K562 (cell line): ENCODE measurements around the gene CYP26A1. TPM values are rescaled to one million over a fixed set of nuclear protein-coding genes. Genes with fewer than 3 reads are reported as not detected.
"Not testable (repeated sequence)": the region's sequence is repeated elsewhere in the genome, so short reads cannot be mapped to it uniquely, and the experiment has no call there.

Experiments
- ATAC-seq: fragments of 200-7000 bp; cut with Tn5 transposase; 3 replicates; pipeline ENCODE4 v1.9.1; 2020; ENCODE audit warnings: moderate library complexity
- BruUV-seq: library from RNA; stranded (reverse); fragments of 400-500 nt; replicated peaks from 2 replicates; lab custom pipeline; 2021; lab: Mats Ljungman, UMichigan
- CTCF ChIA-PET: fragments of 300-600 bp; formaldehyde crosslinking; extraction: SDS; loops from one replicate; lab custom pipeline; 2021; ENCODE audit warnings: low intra/inter-chr PET ratio; lab: Yijun Ruan, JAX
- POLR2A ChIA-PET: fragments of 300-600, 350-650 bp; sonication (Branson Sonifier 250); formaldehyde crosslinking; extraction: SDS; loops from one replicate; lab custom pipeline; 2021; ENCODE audit warnings: antibody characterized with exemption, inconsistent platforms; lab: Yijun Ruan, JAX
- DNase-seq, 4 experiments: peaks; one replicate each; pipeline versions ENCODE4 v3.0.0 to v3.0.0-alpha.2; 2011 to 2018; ENCODE audit warnings: low spot score in 3 of 4, mixed read lengths in 3 of 4; ENCODE audit errors: extremely low read depth in 1 of 4
- FAIRE-seq: peaks from 2 replicates; lab custom pipeline; 2011; peaks lifted over from hg19 to GRCh38; lab: Jason Lieb, UNC
- H2AFZ ChIP-seq: 2 replicates; pipeline ENCODE4 v1.6.0; 2011; ENCODE audit warnings: low read depth, low read length, control low read depth, inconsistent platforms
- H3K27ac ChIP-seq: fragments of 200-600 bp; 3 replicates; pipeline ENCODE4 v1.8.0; 2011; ENCODE audit warnings: low read depth, mild to moderate bottlenecking, control low read depth, inconsistent platforms, low read length, moderate library complexity, mixed read lengths; ENCODE audit errors: extremely low read depth
- H3K27me3 ChIP-seq, 2 experiments: fragments of 300-600 bp in 1 of 2; 2 replicates in 1 of 2; 3 replicates in 1 of 2; pipeline versions ENCODE4 v1.6.0 to v1.8.0; 2011; ENCODE audit warnings: inconsistent platforms in 2 of 2, low read length in 2 of 2, mild to moderate bottlenecking in 1 of 2, mixed read lengths in 1 of 2, moderate library complexity in 1 of 2; ENCODE audit not compliant: control insufficient read depth in 2 of 2, insufficient read depth in 2 of 2
- H3K36me3 ChIP-seq: fragments of 300-600 bp; 3 replicates; pipeline ENCODE4 v1.8.0; 2011; ENCODE audit warnings: mild to moderate bottlenecking, low read length, inconsistent platforms; ENCODE audit not compliant: control insufficient read depth, insufficient read depth
- H3K4me1 ChIP-seq, 2 experiments: fragments of 200-600 bp in 1 of 2; replicated peaks in 1 of 2; 2 replicates in 1 of 2; 3 replicates in 1 of 2; pipeline versions ENCODE4 v1.5.1 to v1.8.0; 2011; ENCODE audit warnings: inconsistent platforms in 2 of 2, low read length in 2 of 2, mild to moderate bottlenecking in 1 of 2, mixed read lengths in 1 of 2, moderate library complexity in 1 of 2; ENCODE audit not compliant: control insufficient read depth in 2 of 2, insufficient read depth in 2 of 2
- H3K4me2 ChIP-seq: 2 replicates; pipeline ENCODE4 v1.6.1; 2011; ENCODE audit warnings: low read length, control low read depth, inconsistent platforms, mixed read lengths; ENCODE audit not compliant: insufficient read depth
- H3K4me3 ChIP-seq: fragments of 200-600 bp; sonication (generic), shearing (Covaris generic); 2 replicates; pipeline ENCODE4 v1.5.1; 2016; ENCODE audit warnings: control low read depth, inconsistent platforms
- H3K79me2 ChIP-seq: fragments of 200-600 bp; 3 replicates; pipeline ENCODE4 v1.8.0; 2011; ENCODE audit warnings: low read length, inconsistent platforms; ENCODE audit not compliant: control insufficient read depth, insufficient read depth
- H3K9ac ChIP-seq, 2 experiments: 2 replicates each; pipeline versions ENCODE4 v1.6.0 to v1.6.1; 2011; ENCODE audit warnings: low read depth in 2 of 2, low read length in 2 of 2, control low read depth in 1 of 2, inconsistent platforms in 1 of 2, mild to moderate bottlenecking in 1 of 2, mixed read lengths in 1 of 2; ENCODE audit not compliant: insufficient read depth in 1 of 2
- H3K9me1 ChIP-seq: one replicate; pipeline ENCODE4 v1.6.0; 2011; ENCODE audit warnings: inconsistent platforms, mild to moderate bottlenecking, low read length, moderate library complexity; ENCODE audit not compliant: control insufficient read depth, insufficient read depth
- H3K9me3 ChIP-seq: replicated peaks from 2 replicates; pipeline ENCODE4 v1.5.1; 2011; ENCODE audit warnings: low read depth, low read length, inconsistent platforms; ENCODE audit not compliant: control insufficient read depth, insufficient read depth
- H4K20me1 ChIP-seq: replicated peaks from 2 replicates; pipeline ENCODE4 v1.6.1; 2011; ENCODE audit warnings: low read length, inconsistent platforms, mixed read lengths; ENCODE audit not compliant: control insufficient read depth, insufficient read depth
- BCLAF1 ChIP-seq, 2 experiments: fragments of 450-650 bp in 1 of 2; IDR thresholded peaks; 2 replicates each; pipeline ENCODE4 v1.6.1; 2011 to 2017; ENCODE audit warnings: low read depth in 2 of 2, antibody characterized with exemption in 1 of 2, borderline replicate concordance in 1 of 2, low read length in 1 of 2, mild to moderate bottlenecking in 1 of 2, mixed read lengths in 1 of 2; ENCODE audit not compliant: control insufficient read depth in 1 of 2
- MAZ ChIP-seq, 2 experiments: fragments of 450-650 bp in 1 of 2; sonication (generic) in 1 of 2; formaldehyde crosslinking; IDR thresholded peaks in 1 of 2; conservative IDR thresholded peaks in 1 of 2; 2 replicates each; pipeline versions ENCODE4 v1.4.0 to v1.5.0; 2020; ENCODE audit warnings: mild to moderate bottlenecking in 1 of 2, missing genetic modification reagents in 1 of 2
- TFAP4 ChIP-seq: sonication (generic); formaldehyde crosslinking; IDR thresholded peaks from 2 replicates; pipeline ENCODE4 v1.8.0; 2022; ENCODE audit warnings: missing genetic modification reagents, mild to moderate bottlenecking, moderate library complexity, borderline replicate concordance
- ZNF507 ChIP-seq: conservative IDR thresholded peaks from 2 replicates; pipeline ENCODE4 v1.6.1; 2017; ENCODE audit warnings: missing genetic modification characterization, missing compliant biosample characterization
- WGBS: fragments of 100-300 bp; shearing (Covaris generic); methylation state at CpG from one replicate; pipeline ENCODE4 v1.1.6; 2016; ENCODE audit warnings: low coverage, mixed read lengths; ENCODE audit not compliant: insufficient coverage; ENCODE audit errors: missing lambda C conversion rate; 5-methylcytosine and 5-hydroxymethylcytosine counted together
- in situ Hi-C: fragments of 300-500 bp; cut with MboI; formaldehyde crosslinking; loops from 4 replicates; pipeline ENCODE4 v1.15.0; 2018; ENCODE audit warnings: inconsistent platforms, mixed read lengths
- intact Hi-C: fragments of 100-400 bp; cut with micrococcal nuclease; formaldehyde crosslinking; loops from 2 replicates; pipeline ENCODE4 v1.14.2; 2022
- polyA plus RNA-seq, 8 experiments: library from polyadenylated mRNA; depleted of rRNA in 4 of 8; stranded (reverse) in 5 of 8; unstranded in 3 of 8; fragments of >200 nt; fragmentation: Nextera tagmentation in 2 of 8; fragmentation: Illumina TruSeq in 1 of 8; extraction: Ambion mirVana in 2 of 8; extraction: Trizol in 1 of 8; gene quantifications; 2 replicates each; pipeline versions ENCODE4 v1.2.1 to v1.2.3, GENCODE V29; 2011 to 2014; ENCODE audit warnings: inconsistent platforms in 1 of 8, missing spikeins in 1 of 8
- total RNA-seq, 7 experiments: library from RNA; depleted of rRNA in 6 of 7; stranded (reverse); fragments of >200 nt in 6 of 7; fragmentation: Illumina TruSeq in 2 of 7; extraction: Trizol in 2 of 7; gene quantifications; 2 replicates each; pipeline versions ENCODE4 v1.2.1 to v1.2.3, GENCODE V29; 2011 to 2021; ENCODE audit warnings: low replicate concordance in 1 of 7

CYP26A1 gene
- total and polyA plus RNA-seq, 9 of the 15 experiments (the other 6 are each of a cell fraction or from before 2014, with no cell fraction given): 0.11 to 5.1 (median 1.6) TPM

GRCh38 chr10:93099670-93100069, 26.0 kb downstream of the CYP26A1 start (continued):
- TF ChIP-seq MAZ (CRISPR knock-in tag; conservative IDR thresholded peaks at IDR 0.05 in 1 of 2, IDR thresholded peaks at IDR 0.05 in 1 of 2) (no peak), TFAP4 (CRISPR knock-in tag) (no peak)

- DNase-seq, H4K20me1 ChIP-seq, H3K9me1 ChIP-seq, POLR2A ChIA-PET, ATAC-seq, H3K9me3 ChIP-seq, FAIRE-seq, H3K36me3 ChIP-seq, intact Hi-C loops, in situ Hi-C loops, H3K4me2 ChIP-seq, H3K4me3 ChIP-seq, H3K27me3 ChIP-seq, H3K27ac ChIP-seq, H3K79me2 ChIP-seq, BruUV-seq, H2AFZ ChIP-seq, CTCF ChIA-PET, H3K9ac ChIP-seq: not testable (repeated sequence)
- 33% methylated on average over 3 of the region's 3 CpGs for WGBS
- peaks cover 7 to 11% of the 10 kb centered on the region in 2 experiments; a peak in 4 of 5 replicates for H3K4me1 ChIP-seq
Observed at GRCh38 chr10:93101148-93101547, 27.5 kb downstream of the CYP26A1 start.

- no peak for TF ChIP-seq BCLAF1 (IDR thresholded peaks at IDR 0.05; ENCODE audit: borderline replicate concordance in 1 of 2, control insufficient read depth in 1 of 2, low read depth in 2 of 2, low read length in 1 of 2)
- peak; percentile 98 for TF ChIP-seq ZNF507 (tag)
- no TSS peak for BruUV-seq
- Histone ChIP-seq H3K36me3 (no peaks in the 10 kb centered on the region), H3K4me1 (no peaks in the 10 kb centered on the region; a peak in 1 of 5 replicates), H3K9me3 (no peaks in the 10 kb centered on the region), H4K20me1 (no peaks in the 10 kb centered on the region), H3K27me3 (no peaks in the 10 kb centered on the region), H3K4me3 (no peak overlapping the region), H3K27ac (no peak overlapping the region), H3K9me1 (no peaks in the 10 kb centered on the region), H3K4me2 (no peak overlapping the region), H3K9ac (no peak overlapping the region), H2AFZ (no peak overlapping the region), H3K79me2 (no peaks in the 10 kb centered on the region)
- ChIA-PET POLR2A (no interaction called here), CTCF (no interaction called here)
- FAIRE-seq: no peak
- in situ Hi-C loops (no loop called here), intact Hi-C loops (no loop called here)
- no peak for DNase-seq
- WGBS: 0% methylated on average over 1 of the region's 1 CpG
- ATAC-seq: no peak
Observed at GRCh38 chr10:93103953-93104352, 30.3 kb downstream of the CYP26A1 start.
